Superior temporal gyrus (tissue), 1 donor: ENCODE results near the gene SHFL.

ENCODE experiments used
- DNase-seq: peaks from one replicate; pipeline ENCODE4 v3.0.0-alpha.2; 2016; ENCODE audit errors: extremely low spot score

Gene SHFL

DNA sequence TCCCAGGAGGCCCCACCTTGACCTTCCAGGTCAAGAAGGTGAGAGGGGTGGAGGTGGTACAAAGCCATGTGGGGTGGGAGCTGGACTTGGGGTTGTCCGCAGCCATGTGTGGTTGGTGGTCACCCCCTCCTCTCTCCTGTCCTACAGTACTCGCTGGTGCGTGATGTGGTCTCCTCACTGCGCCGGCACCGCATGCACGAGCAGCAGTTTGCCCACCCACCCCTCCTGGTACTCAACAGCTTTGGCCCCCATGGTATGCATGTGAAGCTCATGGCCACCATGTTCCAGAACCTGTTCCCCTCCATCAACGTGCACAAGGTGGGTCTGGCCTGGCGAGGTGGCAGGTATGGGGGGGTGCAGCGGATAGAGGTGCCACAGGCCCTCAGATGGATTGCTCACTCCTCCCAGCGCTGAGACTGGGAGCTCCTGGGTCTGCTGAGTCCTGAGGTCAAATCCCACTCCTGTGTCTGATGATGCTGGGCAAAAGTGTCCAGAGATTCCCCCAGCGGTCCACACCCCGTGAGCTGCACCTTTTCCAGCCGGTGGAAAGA, 21.8 kb downstream of the SHFL start:
- DNase-seq, result no peak

DNA sequence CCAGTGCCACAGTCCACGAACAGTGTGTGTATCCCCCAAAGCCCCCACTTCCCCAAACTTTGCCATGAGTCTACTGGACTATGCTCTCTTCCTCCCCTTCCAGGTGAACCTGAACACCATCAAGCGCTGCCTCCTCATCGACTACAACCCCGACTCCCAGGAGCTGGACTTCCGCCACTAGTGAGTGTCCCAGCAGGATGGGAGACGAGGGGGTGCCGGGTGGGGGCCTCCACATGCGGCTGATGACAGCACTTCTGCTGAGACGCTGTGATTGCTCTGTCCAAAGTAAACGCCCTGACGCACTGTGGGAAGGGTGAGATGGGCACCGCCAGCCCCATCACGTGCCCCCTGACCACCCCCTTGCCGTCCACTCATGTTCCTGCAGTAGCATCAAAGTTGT, 23.4 kb downstream of the SHFL start:
- DNase-seq, result no peak

DNA sequence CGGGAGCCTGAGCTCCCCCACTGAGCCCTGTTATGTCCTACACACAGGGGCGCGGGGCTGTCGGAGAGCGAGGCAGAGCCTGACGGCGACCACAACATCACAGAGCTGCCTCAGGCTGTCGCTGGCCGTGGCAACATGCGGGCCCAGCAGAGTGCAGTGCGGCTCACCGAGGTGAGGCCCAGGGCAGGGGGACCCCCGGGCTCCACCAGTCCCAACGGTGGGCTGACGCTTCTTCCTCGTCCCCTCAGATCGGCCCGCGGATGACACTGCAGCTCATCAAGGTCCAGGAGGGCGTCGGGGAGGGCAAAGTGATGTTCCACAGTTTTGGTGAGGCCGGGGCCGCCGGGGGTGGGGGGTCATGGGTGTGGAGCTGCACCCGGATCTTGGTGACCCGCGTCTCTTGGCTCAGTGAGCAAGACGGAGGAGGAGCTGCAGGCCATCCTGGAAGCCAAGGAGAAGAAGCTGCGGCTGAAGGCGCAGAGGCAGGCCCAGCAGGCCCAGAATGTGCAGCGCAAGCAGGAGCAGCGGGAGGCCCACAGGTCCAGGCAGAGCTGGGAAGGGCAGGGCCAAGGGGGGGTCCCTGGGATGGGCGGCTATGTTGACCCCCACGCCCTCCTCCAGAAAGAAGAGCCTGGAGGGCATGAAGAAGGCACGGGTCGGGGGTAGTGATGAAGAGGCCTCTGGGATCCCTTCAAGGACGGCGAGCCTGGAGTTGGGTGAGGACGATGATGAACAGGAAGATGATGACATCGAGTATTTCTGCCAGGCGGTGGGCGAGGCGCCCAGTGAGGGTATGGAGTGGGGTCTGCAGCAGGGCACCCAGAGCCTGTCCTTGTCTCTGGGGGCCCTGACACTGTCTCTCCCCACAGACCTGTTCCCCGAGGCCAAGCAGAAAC, 24.2 kb downstream of the SHFL start:
- DNase-seq, result no peak

DNA sequence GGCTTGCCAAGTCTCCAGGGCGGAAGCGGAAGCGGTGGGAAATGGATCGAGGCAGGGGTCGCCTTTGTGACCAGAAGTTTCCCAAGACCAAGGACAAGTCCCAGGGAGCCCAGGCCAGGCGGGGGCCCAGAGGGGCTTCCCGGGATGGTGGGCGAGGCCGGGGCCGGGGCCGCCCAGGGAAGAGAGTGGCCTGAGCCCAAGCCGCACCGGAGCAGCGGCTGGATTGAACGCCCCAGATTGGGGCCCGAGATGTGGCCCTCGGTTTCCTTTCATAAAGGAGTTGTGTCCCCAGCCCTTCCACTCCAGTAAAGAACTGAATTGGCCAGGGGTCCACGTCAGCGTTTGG, 24.8 kb downstream of the SHFL start:
- DNase-seq, result no peak

DNA sequence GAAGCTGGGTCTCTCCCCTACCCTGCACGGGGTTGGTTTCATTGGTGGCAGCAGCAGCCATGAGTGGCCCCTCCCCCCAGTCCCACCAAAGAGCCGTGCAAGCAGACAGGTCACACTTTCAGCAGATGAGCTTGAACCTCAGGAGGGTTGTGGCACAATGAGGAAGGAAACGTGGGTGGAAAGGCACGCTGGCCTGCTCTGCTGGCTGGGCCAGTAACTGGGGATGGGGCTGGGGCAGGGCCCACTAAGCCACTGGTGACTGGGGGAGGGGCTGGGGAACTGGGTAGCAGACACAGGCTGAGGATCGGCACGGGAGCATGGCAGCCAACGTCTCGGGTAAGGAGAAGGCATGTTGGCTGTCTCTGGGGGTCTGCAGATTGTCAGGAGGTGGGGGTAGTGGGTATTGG, 25.3 kb downstream of the SHFL start, which contains the start of gene P2RY11:
Gene P2RY11, plus strand, starts transcription at position 289 of the 407 bp plus-strand sequence. Its CDS starts 29 bp downstream, at position 318.
- no peak for DNase-seq

DNA sequence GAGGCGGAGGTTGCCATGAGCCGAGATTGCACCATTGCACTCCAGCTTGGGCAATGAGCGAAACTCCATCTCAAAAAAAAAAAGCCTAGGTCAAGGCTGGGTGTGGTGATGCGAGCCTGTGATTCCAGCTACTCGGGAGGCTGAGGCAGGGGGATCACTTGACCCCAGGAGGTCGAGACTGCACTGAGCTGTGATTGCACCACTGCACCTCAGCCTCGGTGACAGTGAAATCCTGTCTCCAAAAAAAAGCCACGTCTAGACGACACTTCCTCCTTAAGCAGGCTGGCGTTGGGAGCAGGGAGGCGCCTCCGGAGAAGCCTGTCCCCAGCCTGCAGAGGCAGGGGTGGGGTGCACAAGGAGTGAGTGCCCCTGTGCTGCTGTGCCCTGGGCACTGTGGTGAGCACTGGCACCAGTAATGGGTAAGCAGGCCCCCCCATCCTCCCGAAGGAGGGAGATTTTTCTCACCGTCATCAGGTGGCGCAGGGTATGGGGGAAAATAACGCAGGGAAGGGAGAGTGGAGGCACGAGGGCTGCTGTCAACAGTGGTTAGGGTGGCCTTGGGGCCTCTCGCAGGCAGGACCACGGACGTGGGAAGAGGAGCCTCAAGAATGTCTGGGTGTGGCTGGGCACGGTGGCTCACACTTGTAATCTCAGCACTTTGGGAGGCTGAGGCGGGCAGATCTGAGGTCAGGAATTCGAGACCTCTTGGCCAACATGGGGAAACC, 26.1 kb downstream of the SHFL start:
- no peak for DNase-seq

DNA sequence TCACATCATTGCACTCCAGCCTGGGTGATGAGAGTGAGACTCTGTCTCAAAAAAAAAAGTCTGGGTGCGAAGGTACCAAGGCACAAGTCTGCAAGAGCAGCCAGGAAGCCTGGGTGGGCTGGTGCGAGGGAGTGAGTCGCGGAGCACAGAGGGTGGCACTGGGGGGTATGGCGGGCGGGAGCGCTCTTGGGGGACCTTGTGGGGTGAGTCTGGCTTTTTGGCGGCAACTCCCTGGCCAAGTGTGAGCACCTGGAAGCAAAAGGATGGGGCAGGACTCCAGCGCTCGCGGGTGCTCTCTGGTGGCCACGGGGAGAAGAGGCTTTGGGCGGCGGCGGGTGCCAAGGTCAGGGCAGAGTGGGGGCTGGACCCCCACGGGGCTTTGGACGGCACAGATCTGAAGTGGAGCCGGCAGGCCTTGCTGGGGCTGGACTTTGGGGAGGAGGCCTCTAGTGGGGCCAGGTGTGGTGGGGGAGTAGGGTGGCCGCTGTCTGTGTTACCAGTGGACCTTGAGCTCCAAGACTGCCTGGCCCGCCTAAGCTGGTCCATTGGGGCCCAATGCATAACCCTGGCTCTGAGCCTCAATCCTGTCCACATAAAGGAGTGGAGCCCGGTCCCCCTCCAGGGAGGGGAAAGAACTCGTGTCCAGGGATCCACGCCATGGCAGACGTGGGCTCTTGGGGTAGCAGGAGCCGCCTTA, 26.9 kb downstream of the SHFL start:
- DNase-seq, result no peak

DNA sequence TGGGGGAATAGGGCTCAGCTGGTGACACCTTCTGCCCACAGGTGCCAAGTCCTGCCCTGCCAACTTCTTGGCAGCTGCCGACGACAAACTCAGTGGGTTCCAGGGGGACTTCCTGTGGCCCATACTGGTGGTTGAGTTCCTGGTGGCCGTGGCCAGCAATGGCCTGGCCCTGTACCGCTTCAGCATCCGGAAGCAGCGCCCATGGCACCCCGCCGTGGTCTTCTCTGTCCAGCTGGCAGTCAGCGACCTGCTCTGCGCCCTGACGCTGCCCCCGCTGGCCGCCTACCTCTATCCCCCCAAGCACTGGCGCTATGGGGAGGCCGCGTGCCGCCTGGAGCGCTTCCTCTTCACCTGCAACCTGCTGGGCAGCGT, 27.5 kb downstream of the SHFL start:
- no peak for DNase-seq

DNA sequence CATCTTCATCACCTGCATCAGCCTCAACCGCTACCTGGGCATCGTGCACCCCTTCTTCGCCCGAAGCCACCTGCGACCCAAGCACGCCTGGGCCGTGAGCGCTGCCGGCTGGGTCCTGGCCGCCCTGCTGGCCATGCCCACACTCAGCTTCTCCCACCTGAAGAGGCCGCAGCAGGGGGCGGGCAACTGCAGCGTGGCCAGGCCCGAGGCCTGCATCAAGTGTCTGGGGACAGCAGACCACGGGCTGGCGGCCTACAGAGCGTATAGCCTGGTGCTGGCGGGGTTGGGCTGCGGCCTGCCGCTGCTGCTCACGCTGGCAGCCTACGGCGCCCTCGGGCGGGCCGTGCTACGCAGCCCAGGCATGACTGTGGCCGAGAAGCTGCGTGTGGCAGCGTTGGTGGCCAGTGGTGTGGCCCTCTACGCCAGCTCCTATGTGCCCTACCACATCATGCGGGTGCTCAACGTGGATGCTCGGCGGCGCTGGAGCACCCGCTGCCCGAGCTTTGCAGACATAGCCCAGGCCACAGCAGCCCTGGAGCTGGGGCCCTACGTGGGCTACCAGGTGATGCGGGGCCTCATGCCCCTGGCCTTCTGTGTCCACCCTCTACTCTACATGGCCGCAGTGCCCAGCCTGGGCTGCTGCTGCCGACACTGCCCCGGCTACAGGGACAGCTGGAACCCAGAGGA, 28.0 kb downstream of the SHFL start:
- no peak for DNase-seq

DNA sequence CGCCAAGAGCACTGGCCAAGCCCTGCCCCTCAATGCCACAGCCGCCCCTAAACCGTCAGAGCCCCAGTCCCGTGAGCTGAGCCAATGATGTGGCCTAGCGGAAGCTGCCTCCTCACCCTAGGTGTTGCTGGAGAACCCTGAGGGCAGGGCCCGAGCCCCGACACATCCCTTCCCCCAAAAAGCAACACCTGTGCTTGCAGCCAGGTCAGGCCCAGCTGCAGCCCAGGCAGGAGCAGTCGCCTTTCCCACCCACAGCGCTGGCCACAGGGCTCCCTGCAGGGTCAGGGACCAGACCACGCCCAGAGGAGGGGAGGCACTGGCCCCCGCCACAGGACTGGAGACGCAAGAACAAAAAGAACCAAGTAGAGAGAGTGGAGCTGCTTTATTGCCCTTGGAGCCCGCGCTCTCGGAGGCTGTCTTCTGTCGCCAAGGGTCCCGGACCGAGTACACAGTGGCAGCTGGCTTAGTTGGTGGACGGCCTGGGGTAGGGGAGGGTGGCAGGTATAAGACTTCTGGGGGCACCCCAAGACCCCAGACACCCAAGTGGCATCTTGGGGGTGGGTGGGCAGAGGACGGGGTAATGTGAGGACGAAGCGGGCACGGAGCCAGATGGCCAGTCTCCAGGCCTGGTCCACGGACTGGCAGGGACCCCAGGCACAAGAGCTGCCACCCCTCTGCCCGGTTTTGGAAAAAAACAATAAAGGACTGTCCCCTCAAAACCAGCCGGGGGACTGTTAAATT, 28.7 kb downstream of the SHFL start:
- no peak for DNase-seq

DNA sequence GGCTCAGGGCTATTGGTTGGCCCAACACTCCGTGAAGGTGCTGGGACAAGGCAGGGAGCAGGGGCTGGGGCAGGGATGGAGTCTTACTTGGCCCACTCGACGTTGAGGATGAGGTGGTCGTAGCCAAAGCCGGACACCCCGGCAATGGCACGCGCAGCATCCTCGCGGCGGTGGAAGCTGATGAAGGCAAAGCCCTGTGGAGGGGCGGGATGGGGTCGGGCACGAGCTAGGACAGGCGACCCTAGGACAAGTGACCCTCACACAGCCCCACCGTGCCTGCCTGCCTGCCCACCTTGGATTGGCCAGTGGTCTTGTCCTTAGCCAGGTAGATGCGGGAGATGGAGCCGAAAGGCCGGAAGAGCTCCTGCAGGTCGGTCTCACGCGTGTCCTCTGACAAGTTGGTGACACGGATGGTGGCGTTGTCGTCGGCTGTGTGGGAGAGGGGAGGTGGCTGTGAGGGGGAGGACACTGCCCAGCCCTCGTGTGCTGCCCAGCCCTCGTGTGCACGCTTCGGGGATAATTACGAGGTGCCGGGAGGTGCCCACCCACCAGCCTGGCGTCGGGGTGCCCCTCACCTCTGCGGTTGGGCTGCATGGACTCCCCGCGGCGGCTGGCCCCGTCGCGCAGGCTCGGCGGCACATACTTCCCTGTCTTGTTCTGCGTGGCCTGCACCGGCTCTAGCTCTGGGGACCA, 29.4 kb downstream of the SHFL start:
- DNase-seq, result no peak

DNA sequence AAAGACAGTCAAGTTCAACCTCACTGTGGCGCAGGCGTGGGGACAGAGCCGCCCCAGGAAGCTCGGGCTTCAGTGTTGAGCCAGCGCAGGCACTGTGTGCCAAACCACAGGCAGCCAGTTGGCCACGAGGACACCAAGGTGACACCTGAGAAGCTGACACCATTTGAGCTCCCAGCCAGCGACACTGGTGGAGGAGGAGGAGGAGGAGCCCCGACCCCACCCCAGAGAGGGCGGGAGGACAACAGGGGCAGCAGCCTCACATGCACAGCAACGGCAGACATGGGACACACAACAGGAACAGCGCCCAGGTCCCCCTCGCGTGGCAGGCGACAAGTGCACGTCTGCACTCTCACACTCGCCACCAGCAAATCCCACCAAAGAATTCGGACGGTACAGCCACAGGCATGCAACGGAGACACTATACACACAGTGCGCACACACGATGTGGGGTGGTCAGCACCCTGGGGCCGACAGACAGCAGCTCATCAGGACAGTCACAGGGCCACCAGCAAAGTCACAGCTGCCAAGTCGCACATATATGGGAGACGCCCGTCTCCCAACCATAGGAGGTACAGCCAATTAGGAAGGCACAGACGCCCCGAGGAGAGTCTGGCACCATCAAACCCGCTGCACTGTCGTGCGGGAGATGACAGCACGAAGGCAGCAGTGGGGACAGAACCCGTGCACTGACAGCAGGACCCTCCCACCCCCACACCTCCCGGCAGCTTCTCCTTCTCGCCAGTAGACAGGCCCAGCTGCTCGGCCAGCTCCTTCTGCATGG, 30.2 kb downstream of the SHFL start:
- DNase-seq, result no peak

DNA sequence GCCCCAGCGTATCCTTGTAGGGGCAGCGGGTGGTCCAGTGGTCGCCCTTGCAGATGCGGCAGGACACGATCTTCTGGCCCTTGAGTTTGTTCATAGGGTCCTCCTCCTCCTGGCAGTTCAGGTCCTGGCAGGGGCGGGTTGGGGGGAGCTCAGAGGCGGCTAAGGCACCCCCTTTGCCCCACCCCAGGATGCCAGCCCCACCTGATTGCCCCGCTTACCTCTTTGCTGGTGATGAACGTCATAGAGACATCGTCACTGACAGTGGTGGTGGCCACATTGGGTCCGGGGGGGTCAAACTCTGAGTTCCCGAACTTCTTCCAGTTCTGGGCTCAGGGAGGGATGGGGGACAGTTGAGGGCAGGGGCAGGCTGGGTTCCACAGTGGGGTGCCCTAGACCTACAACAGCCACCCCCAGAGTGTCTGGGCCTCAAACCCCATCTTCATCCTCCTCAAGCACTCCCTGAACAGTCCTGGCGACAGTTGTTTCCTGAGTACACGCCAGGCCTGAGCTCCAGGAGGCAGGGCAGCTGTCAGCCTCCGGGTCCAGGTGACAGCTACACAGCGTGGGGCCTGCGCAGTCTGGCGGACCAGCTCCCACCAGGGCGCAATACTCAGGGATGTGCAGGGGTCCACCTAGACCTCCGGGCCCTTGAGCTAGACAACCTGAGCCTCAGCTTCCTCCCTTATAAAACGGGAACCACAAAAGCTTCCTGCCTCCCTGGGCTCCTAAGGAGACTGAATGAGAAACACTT, 30.9 kb downstream of the SHFL start:
- DNase-seq, result no peak

DNA sequence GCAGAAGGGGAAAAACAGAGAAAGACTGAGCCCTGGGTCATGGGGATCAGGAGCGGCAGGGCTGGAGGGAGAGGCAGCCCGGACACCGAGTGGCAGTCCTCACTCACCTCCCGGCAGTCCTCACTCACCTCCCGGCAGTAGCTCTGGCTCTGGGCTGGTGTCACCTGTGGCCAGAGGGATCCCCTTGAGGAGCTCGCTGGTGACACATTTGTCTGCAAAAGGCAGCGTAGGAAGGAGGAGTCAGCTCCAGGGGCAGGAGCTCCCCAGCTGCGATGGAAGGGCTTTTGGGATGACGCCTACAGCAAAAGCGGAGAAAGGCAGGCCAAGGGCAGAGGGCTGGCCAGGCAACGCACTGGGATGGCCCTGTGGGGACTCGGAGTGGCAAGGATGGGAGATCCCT, 32.8 kb downstream of the SHFL start:
- no peak for DNase-seq

DNA sequence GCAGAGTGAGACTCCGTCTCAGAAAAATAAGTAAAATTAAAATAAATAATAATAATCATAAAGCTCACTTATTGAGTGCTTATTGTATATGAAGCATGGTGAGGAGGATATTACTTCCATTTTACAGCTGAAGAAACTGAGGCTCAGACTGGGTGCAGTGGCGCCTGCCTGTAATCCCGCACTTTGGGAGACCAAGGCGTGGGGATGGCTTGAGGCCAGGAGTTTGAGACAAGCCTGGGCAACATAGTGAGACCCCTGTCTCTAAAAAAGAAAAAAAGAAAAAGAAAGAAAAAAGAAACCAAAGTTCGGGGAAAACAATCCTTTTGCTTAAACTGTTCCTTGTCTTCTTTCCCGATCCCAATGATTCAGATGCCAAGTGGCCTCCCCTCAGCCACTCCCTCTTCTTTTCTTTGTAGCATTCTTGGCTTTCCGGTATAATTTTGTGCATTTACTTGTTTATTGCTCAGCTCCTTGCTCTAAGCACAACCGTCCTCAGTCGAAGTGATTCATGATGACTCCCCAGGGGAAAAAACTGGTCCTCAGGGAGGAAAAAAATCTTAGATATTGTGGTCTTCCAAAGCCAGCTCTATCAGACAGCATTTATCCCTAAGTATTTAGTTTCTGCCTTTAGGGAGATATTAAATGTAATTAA, 34.5 kb downstream of the SHFL start:
- no peak for DNase-seq

DNA sequence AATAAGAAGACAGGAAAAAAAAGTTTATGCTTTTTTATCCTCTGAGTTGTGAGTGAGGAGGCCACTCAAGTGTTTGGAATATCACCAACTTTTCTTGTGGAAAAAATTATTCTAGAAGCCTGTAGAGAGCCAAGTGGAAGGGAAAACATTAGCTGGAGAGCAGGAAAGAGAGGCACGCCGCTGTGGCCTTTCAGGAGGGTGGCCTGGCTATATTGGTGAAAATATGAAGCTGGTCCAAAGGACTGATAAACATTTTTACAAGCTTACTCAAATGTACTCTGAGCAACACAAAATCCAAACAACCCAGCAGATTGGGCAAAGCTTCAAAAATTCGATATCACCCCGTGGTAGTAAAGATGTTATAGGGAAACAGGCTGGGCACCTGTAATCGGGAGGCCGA, 35.9 kb downstream of the SHFL start:
- DNase-seq, result no peak

DNA sequence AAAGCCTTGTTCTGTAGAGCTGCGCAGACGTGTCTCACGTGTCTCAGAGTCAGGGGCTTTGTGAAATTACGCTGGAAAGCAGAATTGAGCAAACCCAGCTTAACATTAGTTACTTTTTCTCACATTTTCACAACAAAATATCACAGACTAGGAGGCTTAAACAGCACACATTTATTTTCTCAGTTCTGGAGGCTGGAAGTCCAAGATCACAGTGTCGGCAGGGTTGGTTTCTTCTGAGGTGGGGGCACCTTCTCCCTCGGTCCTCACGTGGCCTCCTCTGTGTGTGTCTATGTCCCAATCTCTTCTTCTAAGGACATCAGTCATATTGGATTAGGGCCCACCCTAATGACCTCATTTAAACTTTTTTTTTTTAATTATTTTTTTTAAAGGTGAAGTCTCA, 38.3 kb downstream of the SHFL start:
- DNase-seq, result no peak

DNA sequence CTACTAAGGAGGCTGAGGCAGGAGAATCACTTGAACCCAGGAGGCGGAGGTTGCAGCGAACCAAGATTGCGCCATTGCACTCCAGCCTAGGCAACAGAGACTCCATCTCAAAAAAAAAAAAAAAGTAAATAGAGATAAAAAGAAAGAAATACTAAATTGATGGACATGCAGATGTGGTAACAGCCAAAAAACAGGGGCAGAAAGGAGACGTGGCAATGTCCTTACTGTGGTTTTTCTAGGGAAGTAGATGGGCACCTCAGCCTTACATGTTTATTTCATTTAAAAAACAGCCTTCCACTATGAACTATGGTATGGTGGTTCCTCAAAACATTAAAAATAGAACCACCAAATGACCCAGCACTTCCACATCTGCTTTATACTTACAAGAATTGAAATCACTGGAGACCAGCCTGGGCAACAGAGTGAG, 40.1 kb downstream of the SHFL start:
- DNase-seq, result no peak
